HG02884 (cell line): ENCODE measurements around the gene CTNNB1.

Source experiments
- ATAC-seq: cut with Tn5 transposase; IDR thresholded peaks from one replicate; pipeline ENCODE4 v1.9.1; 2021; ENCODE audit warnings: mild to moderate bottlenecking, moderate library complexity; ENCODE audit not compliant: unreplicated experiment

CTNNB1 gene

DNA sequence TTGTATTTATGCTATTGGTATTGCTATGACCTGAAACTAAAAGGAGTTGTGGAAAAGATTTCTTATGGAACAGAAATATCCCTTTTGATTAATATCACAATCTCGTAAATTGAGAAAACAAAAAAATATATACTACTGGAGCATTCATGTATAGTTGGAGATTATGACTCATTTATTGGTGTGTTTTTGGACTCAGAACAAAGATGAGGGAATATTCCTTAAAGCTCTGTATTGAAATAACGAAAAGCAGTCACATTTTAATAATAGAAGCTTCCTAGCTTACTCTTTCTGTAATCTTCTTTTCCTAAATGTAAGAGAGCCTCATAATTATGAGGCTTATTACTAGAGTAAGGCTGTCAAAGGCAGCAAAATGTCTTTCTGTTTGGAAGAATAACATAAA lies 14.3 kb downstream of the CTNNB1 start:
- no peak for ATAC-seq

DNA sequence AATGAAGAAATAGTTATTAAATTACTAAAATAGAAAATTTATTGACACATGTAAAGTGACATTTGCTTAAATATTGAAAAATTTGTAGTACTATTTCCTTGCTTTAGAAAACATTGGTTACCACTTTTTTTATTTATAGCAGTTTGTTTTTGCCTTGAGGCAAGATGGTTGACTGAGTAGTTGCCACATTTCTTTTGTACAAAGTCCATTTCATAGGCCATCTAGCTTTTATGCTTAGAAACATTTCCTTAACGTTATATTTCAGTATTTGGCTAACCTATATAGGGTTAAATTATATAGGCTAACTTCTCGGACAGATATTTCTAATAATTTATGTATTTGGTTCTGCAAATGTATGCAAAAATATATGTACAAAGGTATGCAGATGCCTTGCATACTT lies 17.1 kb downstream of the CTNNB1 start:
- ATAC-seq, result no peak

DNA sequence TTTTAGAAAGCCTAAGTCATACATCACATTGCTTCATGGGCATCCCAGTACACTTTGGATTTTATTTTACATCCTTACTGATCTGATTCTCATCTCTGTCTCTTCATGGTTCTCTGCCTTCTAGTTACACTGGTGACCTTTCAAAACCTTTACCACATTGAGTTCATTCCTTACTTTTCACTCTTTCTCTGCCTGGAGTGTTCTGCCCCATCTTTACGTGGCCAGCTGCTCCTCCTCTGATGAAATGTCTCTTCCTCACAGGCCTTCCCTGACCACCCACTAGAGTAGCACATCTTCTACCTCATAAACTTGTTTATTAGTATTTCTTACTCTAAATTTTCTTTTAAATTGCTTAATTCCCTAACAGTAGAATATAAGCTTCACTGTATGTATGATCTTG lies 17.7 kb downstream of the CTNNB1 start:
- no peak for ATAC-seq

DNA sequence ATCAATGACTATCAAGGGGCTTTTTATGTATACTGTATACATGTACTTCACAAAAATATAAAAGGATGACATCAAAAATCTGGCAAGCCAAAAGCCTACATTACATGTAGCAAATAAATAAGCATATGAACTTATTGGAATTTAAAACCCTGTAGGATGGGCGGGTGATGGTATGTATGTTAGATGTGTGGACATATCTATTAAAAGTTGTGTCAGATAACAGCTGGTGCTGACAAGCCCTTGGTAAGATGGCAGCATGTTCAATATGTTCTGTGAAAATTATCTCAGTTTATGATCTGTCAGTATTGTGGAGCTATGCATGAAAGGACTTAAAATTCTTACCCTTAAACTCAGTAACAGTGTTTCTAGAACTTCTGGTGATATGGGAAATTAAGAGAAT lies 20.1 kb downstream of the CTNNB1 start:
- no peak for ATAC-seq

DNA sequence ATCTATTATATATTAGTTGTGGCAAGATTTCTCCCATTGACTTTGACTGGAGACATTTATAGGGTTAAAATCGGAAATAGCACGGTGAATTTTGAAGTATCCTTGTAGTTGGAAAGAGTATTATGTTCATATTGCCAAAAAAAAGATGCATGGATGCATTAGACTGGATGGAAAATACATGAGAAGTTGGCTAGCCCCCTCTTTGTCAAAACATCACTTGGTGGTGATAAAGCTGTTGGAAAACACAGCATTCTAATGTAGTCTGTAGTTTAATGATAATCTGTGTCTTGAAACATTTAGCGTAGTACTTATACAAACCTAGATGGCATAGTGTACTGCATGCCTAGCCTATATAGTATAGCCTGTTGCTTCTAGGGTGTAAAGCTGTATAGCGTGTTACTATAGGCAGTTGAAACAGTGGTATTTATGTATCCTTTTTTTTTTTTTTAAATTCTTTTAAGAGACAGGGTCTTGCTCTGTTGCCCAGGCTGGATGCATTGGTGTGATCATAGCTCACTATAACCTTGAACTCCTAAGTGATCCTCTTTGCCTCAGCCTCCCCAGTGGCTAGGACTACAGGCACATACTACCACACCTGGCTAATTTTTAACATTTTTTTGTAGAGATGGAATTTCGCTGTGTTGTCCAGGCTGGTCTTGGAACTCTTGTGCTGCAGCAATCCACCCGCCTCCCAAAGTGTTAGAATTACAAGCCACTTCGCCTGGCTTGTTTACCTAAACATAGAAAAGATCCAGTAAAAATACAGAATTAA lies 21.8 kb downstream of the CTNNB1 start:
- no peak for ATAC-seq

DNA sequence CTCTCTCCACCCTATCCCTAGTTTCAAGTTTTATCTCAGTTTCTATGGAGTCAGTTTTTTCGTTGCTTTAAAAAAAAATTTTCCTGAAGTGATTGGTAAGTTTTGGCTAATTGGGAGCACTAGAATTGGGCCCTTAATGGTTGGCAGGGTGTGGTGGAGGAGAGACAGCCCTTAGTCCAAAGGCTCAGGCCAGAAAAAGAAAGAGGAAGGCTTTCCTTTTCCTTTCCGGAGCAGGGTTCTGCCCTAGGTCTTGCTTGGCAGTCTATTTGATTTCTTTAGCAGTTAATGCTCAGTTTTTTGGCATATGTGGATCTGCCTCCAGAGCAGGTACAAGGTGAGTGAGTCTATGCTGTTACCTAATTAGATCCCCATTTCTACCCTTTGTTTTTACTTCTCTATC lies 22.7 kb downstream of the CTNNB1 start:
- no peak for ATAC-seq

DNA sequence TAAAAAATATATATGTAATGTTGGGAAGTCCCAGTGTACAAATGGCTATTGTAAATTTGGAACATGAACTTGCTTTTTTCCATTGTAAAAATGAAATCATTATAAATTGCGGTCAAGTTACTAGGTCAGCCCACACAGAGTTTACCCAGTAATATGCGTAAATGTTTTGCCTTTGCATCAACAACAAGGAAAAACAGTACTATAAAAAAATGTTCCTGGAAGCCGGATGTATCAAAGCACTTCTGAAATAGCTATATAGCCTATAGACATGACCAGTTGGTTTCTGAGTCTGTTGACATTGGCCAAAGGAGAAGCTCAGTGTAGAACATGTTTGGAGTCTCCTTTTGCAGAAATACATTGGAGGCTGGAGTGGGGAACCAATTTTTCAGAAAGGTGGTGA lies 23.2 kb downstream of the CTNNB1 start:
- no peak for ATAC-seq

- no peak for ATAC-seq
These were observed 23.8 kb downstream of the CTNNB1 start for GRCh38 chr3:41223078-41223477.

GRCh38 chr3:41223691-41224090 lies 24.4 kb downstream of the CTNNB1 start:
- ATAC-seq, result no peak

DNA sequence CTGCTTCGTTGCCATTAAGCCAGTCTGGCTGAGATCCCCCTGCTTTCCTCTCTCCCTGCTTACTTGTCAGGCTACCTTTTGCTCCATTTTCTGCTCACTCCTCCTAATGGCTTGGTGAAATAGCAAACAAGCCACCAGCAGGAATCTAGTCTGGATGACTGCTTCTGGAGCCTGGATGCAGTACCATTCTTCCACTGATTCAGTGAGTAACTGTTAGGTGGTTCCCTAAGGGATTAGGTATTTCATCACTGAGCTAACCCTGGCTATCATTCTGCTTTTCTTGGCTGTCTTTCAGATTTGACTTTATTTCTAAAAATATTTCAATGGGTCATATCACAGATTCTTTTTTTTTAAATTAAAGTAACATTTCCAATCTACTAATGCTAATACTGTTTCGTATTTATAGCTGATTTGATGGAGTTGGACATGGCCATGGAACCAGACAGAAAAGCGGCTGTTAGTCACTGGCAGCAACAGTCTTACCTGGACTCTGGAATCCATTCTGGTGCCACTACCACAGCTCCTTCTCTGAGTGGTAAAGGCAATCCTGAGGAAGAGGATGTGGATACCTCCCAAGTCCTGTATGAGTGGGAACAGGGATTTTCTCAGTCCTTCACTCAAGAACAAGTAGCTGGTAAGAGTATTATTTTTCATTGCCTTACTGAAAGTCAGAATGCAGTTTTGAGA lies 25.0 kb downstream of the CTNNB1 start:
- no peak for ATAC-seq

GRCh38 chr3:41234823-41235721 lies 35.8 kb downstream of the CTNNB1 start:
- no peak for ATAC-seq

DNA sequence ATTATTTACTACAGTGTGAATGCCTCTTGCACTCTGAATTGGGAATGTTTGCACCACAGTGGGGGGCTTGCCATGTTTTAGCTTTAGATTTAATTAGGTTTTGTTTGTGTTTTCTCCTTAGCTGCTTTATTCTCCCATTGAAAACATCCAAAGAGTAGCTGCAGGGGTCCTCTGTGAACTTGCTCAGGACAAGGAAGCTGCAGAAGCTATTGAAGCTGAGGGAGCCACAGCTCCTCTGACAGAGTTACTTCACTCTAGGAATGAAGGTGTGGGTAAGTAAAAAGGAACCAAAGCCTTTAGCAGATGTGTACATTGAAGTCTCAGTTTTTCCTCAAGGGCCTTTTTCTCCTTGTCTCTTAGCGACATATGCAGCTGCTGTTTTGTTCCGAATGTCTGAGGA lies 36.9 kb downstream of the CTNNB1 start:
- no peak for ATAC-seq

DNA sequence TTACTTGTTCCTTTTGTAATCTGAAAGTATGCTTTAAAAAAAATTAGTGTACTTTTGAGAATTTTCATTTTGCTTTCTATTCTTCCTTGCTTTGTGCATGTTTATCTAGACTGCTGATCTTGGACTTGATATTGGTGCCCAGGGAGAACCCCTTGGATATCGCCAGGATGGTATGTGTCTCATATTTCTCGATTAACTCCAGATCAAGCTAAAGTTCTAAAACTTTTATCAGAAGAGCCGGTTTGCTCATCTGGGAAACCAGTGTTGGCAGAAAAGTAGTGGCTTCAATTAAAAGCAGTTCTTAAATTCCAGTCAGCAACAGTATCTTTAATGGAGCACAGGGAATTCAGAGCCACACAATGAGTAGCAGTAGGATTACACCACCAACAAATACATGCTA lies 38.6 kb downstream of the CTNNB1 start:
- no peak for ATAC-seq

GRCh38 chr3:41239587-41239986 lies 40.3 kb downstream of the CTNNB1 start:
- no peak for ATAC-seq

DNA sequence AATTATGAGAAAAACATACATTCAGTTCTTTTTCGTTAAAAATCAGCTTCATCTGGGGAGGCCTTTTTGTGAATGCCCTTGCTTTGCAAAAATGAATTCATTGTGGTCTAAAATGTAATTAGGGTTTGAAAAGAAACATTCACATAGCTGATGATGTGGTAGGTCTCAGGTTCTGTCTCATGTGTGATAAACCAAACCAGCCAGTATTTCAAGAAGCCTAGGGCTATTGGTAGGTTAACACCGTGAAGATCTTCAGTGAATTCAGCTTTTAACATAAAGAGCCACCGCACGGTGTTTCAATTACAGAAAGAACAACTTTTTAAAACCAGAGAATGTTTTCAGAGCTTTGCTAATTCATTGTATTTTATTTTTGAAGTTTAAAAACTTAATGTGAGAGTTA lies 41.9 kb downstream of the CTNNB1 start:
- no peak for ATAC-seq

GRCh38 chr3:41241800-41242571 lies 42.7 kb downstream of the CTNNB1 start:
- no peak for ATAC-seq

DNA sequence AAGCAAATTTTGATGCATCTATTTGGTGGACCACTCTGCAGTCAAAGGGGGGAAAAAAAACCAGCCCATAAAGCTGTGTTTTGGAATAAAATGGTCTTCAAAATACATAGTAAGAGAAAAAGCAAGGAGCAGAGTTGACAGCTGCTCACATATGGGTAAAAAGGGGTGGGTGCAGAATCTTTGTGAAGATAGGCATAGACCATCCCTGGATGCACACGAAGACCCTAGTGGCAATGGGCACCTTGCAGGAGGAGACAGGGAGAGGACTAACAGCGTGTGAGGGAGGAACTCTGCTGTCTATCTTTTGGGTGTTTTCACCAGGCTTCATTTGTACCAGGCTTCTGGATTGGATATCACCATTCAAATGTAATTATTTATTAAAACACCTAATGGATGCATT lies 43.9 kb downstream of the CTNNB1 start:
- no peak for ATAC-seq

DNA sequence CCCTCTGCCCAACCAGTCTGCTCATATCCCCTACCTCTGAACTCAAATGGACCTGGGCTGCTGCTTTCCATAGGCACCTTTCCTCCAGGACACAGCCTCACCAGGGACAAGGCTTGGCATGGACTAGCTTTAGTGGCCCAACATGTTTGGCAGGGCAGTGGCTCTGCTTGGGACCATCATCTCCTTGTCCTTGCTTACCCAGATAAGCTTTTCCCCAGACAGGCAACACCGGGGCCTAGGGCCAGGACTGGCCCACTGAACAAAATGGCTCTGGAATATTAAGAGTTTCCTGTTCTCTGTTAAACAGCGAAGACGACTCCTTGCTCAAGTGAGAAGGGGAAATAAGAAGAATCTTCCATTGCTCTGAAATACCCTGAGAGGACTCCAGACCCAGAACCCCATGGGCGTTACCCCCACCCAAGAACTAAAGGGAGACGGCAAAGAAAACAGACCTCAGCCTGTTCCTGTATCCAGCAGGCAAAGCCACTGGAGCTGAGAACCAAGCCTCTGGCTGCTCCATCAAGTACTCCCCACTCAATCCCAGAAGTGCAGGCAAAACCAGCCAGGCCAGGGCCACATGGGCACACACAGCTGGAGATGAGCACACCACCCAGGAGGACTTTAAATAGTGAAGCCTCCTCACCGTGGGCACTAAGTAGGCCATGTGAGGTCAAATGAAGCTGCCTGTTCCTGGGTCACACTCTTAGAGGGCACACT lies 45.5 kb downstream of the CTNNB1 start:
- ATAC-seq, result no peak

DNA sequence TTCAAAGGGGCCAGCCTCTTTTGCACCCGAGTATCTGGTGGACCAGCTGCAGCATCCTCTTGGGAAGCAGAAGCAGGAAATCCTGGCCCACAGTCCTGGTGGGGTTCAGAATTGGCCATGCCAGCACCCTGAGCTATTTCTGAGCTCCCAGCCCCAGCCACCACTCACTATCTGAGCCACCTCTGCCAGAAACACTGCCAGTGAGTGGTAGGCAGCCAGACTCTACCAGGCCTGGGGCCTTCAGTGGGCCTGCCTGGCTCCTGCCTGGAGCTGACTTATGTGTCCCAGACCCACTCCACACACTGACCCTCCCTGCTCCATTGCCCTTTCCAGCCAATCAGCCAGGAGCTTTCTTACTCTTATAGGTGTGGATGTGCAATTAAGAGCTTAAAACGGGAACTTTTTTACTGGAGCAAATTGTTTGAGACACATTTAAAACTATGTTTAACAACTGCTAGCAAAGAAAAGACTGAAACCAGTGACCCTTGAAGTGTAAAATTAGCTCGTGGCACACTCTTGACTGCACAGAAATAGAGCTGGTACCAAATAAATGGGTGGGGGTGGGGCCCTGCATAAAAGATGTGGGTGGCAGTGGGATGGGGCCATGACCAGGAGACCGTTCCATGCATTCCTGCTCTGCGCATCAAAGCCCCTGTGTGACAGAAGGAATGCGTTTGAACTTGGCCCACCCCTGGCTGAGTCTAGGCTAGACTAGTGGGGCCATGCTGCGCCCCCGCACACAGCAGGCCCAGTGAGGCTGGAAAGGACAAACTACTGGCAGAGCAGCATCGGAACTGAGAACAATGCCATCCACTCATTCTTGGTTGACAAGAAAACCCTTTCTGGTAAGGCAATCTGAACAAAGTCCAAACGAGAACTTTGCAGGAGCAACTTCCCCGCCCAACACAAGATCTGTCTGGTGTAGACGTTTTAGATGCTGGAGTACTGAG lies 48.0 kb downstream of the CTNNB1 start:
- ATAC-seq, result no peak
